Measurements from ENCODE around the gene ZNF546. TPM values are rescaled to one million over a fixed set of nuclear protein-coding genes. Genes with fewer than 3 reads are reported as not detected.

ZNF546 gene
- total RNA-seq, 4 donors from 2014 or later, result 8.4 to 13.3 (median 10.2) TPM

DNA sequence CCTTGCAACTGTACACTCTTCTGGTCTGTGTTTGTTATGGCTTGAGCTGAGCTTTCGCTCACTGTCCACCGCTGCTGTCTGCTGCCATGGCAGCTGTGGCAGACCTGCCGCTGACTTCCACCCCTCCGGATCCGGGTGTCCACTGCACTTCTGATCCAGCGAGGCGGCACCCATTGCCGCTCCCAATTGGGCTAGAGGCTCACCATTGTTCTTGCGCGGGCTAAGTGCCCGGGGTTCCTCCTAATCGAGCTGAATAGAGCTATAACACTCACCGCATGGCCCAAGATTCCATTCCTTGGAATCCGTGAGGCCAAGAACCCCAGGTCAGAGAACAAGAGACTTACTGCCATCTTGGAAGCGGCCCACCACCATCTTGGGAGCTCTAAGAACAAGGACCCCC lies 28.1 kb upstream of the ZNF546 start:
- Histone ChIP-seq H3K27ac (peak overlapping the region; percentile 83 to 92 (median 84)), H3K4me3 (replicated peaks in 1 of 3) (no peak overlapping the region), H3K4me1 (peaks cover 23 to 47% of the 10 kb centered on the region in 2 donors), H3K27me3 (no peaks in the 10 kb centered on the region), H3K9me3 (no peaks in the 10 kb centered on the region), H3K36me3 (peaks cover 15 to 17% of the 10 kb centered on the region in 2 donors)
- TF ChIP-seq, protein P1, sequence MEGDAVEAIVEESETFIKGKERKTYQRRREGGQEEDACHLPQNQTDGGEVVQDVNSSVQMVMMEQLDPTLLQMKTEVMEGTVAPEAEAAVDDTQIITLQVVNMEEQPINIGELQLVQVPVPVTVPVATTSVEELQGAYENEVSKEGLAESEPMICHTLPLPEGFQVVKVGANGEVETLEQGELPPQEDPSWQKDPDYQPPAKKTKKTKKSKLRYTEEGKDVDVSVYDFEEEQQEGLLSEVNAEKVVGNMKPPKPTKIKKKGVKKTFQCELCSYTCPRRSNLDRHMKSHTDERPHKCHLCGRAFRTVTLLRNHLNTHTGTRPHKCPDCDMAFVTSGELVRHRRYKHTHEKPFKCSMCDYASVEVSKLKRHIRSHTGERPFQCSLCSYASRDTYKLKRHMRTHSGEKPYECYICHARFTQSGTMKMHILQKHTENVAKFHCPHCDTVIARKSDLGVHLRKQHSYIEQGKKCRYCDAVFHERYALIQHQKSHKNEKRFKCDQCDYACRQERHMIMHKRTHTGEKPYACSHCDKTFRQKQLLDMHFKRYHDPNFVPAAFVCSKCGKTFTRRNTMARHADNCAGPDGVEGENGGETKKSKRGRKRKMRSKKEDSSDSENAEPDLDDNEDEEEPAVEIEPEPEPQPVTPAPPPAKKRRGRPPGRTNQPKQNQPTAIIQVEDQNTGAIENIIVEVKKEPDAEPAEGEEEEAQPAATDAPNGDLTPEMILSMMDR (IDR thresholded peaks at IDR 0.05), result no peak
- no peak for TF ChIP-seq POLR2A (IDR thresholded peaks at IDR 0.05)
- WGBS, 2 donors, result 96 to 99% methylated on average over 8 to 15 of the region's 15 CpGs
- peak; percentile 29 to 41 for DNase-seq
- intact Hi-C loops (cut with DNase I), result no loop called here

DNA sequence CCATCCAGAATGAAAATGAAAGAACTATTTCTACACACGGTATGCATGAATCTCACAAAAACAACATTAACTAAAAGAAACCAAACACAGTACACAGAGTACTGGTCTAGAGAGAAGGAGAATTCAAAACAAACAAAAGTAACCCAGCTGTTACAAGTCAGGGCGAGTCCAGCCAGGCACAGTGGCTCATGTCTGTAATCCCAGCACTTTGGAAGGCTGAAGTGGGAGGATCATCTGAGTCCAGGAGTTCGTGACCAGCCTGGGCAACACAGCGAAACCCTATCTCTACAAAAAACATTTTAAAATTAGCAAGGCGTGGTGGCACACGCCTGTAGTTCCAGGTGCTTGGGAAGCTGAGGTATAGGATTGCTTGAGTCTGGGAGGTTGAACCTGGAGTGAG lies 27.6 kb upstream of the ZNF546 start:
- Histone ChIP-seq H3K36me3 (peaks cover 19 to 21% of the 10 kb centered on the region in 2 donors), H3K4me1 (peaks cover 23 to 47% of the 10 kb centered on the region in 2 donors), H3K4me3 (replicated peaks in 1 of 3) (no peak overlapping the region), H3K27ac (peak overlapping the region; percentile 83 to 92 (median 84)), H3K9me3 (no peaks in the 10 kb centered on the region), H3K27me3 (no peaks in the 10 kb centered on the region)
- 58 to 67% methylated on average over 6 of the region's 6 CpGs for WGBS, 2 donors
- no peak for TF ChIP-seq POLR2A (IDR thresholded peaks at IDR 0.05)
- TF ChIP-seq, protein P1 (IDR thresholded peaks at IDR 0.05), result no peak
- peak; percentile 81 for DNase-seq
- intact Hi-C loops (cut with DNase I), result no loop called here

DNA sequence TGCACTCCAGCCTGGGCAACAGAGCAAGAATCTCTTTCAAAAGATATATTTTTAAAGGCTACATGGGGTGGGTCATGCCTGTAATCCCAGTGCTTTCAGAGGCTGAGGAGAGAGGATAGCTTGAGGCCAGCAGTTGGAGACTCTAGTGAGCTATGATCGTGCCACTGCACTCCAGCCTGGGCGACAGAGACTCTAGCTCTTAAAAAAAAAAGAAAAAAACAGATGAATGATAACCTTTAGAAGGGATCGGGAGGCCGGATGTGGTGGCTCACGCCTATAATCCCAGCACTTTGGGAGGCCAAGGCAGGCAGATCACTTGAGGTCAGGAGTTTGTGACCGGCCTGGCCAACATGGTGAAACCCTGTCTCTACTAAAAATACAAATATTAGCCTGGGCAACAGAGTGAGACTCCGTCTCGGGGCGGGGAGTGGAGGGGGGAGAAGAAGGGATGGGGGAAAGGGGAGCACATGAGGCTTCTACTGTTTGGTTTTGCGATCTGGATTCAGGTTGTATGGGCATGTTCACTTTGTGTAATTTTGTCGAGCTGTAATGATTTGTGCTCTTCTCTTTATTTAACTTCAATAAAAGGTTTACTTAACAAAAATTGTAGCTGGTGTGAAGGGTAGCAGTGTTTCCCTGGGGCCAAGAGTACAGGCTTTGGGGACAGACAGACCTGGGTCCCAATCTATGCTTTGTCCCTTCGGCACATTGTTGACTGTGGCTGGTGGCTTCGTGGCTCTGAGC lies 27.0 kb upstream of the ZNF546 start:
- H3K4me1 ChIP-seq, result peaks cover 23 to 47% of the 10 kb centered on the region in 2 donors
- no peaks in the 10 kb centered on the region for H3K27me3 ChIP-seq
- DNase-seq, result peak; percentile 28 to 57
- WGBS, 2 donors, result 68 to 77% methylated on average over 13 of the region's 13 CpGs
- peaks cover 25 to 27% of the 10 kb centered on the region in 2 donors for H3K36me3 ChIP-seq
- H3K27ac ChIP-seq, result peak overlapping the region; percentile 83 to 92 (median 84)
- no peaks in the 10 kb centered on the region for H3K9me3 ChIP-seq
- TF ChIP-seq, protein P1 (IDR thresholded peaks at IDR 0.05), result no peak
- no peak for TF ChIP-seq POLR2A (IDR thresholded peaks at IDR 0.05)
- intact Hi-C loops (cut with DNase I), result loop anchor here (5.0 to 10.0 kb wide), 3 partner anchors 78 to 178 kb away; partner anchors contain the start of gene FBL
- H3K4me3 ChIP-seq (replicated peaks in 1 of 3), result peak overlapping the region in 1 of 3 donors; percentile 38

DNA sequence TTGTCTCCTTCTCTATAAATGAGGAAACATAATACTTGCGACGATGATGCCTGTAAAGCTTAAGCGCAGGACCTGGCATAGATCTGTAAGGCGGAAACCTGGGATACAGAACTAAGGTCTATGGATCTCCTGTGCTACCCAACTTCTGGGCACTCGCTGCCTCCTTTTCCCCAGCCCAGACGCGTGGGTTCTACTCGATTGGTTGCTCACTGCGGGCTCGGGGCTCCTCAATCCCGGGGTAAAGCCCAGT lies 26.5 kb upstream of the ZNF546 start:
- peaks cover 23 to 47% of the 10 kb centered on the region in 2 donors for H3K4me1 ChIP-seq
- H3K9me3 ChIP-seq, result no peaks in the 10 kb centered on the region
- peak overlapping the region in 1 of 3 donors; percentile 38 for H3K4me3 ChIP-seq (replicated peaks in 1 of 3)
- 3 to 4% methylated on average over 11 of the region's 11 CpGs for WGBS, 2 donors
- TF ChIP-seq, protein P1 (IDR thresholded peaks at IDR 0.05), result no peak
- no peak for TF ChIP-seq POLR2A (IDR thresholded peaks at IDR 0.05)
- H3K27me3 ChIP-seq, result no peaks in the 10 kb centered on the region
- H3K27ac ChIP-seq, result peak overlapping the region; percentile 83 to 92 (median 84)
- peaks cover 30 to 31% of the 10 kb centered on the region in 2 donors for H3K36me3 ChIP-seq
- intact Hi-C loops (cut with DNase I), result loop anchor here (5.0 to 10.0 kb wide), 3 partner anchors 78 to 178 kb away; partner anchors contain the start of gene FBL
- no peak for DNase-seq

Data from thyroid gland (tissue), 4 donors.